Stomach smooth muscle (tissue), 2 donors: ENCODE measurements around the gene GZMA.
"Not testable (repeated sequence)": the region's sequence is repeated elsewhere in the genome, so short reads cannot be mapped to it uniquely, and the experiment has no call there.

Experiments used
- H3K27ac ChIP-seq: one replicate; pipeline ENCODE4 v1.7.0; 2013; ENCODE audit warnings: mild to moderate bottlenecking, low read length, inconsistent platforms
- H3K27me3 ChIP-seq, 2 donors: one replicate each; pipeline ENCODE4 v1.7.0; 2013; ENCODE audit warnings: low read length in 2 of 2; ENCODE audit not compliant: insufficient read depth in 2 of 2, control insufficient read depth in 1 of 2
- H3K36me3 ChIP-seq, 2 donors: one replicate each; pipeline ENCODE4 v1.7.0; 2013; ENCODE audit warnings: low read length in 2 of 2; ENCODE audit not compliant: control insufficient read depth in 2 of 2, insufficient read depth in 2 of 2
- H3K4me1 ChIP-seq: one replicate; pipeline ENCODE4 v1.7.0; 2013; ENCODE audit warnings: low read length; ENCODE audit not compliant: control insufficient read depth, insufficient read depth
- H3K4me3 ChIP-seq, 2 donors: one replicate each; pipeline ENCODE4 v1.7.0; 2013; ENCODE audit warnings: low read length in 2 of 2
- H3K9ac ChIP-seq, 2 donors: one replicate each; pipeline ENCODE4 v1.7.0; 2013; ENCODE audit warnings: low read length in 2 of 2, mild to moderate bottlenecking in 1 of 2
- H3K9me3 ChIP-seq, 2 donors: one replicate each; pipeline ENCODE4 v1.7.0; 2013; ENCODE audit warnings: low read length in 2 of 2; ENCODE audit not compliant: control insufficient read depth in 2 of 2
- donor health status: healthy.
- donor health status: Pancreatic carcinoma.

GZMA gene

GRCh38 chr5:55081541-55081940, 20.9 kb upstream of the GZMA start:
- Histone ChIP-seq H3K9ac (no peak overlapping the region), H3K4me1 (no peaks in the 10 kb centered on the region), H3K27me3 (no peaks in the 10 kb centered on the region), H3K9me3 (no peaks in the 10 kb centered on the region), H3K36me3 (no peaks in the 10 kb centered on the region), H3K27ac (no peak overlapping the region), H3K4me3 (no peak overlapping the region)

GRCh38 chr5:55089301-55089700, 13.1 kb upstream of the GZMA start:
- H3K4me3 ChIP-seq, H3K36me3 ChIP-seq, H3K27ac ChIP-seq, H3K27me3 ChIP-seq, H3K4me1 ChIP-seq, H3K9me3 ChIP-seq, H3K9ac ChIP-seq: not testable (repeated sequence)

- H3K9me3 ChIP-seq, H3K27ac ChIP-seq, H3K4me1 ChIP-seq, H3K27me3 ChIP-seq, H3K36me3 ChIP-seq, H3K4me3 ChIP-seq, H3K9ac ChIP-seq: not testable (repeated sequence)
Observed at GRCh38 chr5:55091011-55091410, 11.4 kb upstream of the GZMA start.

GRCh38 chr5:55096182-55096581, 6.3 kb upstream of the GZMA start:
- peaks cover 2% of the 10 kb centered on the region in 2 donors for H3K9me3 ChIP-seq
- H3K9ac ChIP-seq, result no peak overlapping the region
- no peak overlapping the region for H3K4me3 ChIP-seq
- H3K36me3 ChIP-seq, result no peaks in the 10 kb centered on the region
- H3K27ac ChIP-seq, result no peak overlapping the region
- no peaks in the 10 kb centered on the region for H3K27me3 ChIP-seq
- H3K4me1 ChIP-seq, result no peaks in the 10 kb centered on the region

GRCh38 chr5:55096861-55097260, 5.6 kb upstream of the GZMA start:
- Histone ChIP-seq H3K27ac (no peak overlapping the region), H3K4me3 (no peak overlapping the region), H3K9me3 (peaks cover 3 to 4% of the 10 kb centered on the region in 2 donors), H3K27me3 (no peaks in the 10 kb centered on the region), H3K9ac (no peak overlapping the region), H3K4me1 (no peaks in the 10 kb centered on the region), H3K36me3 (no peaks in the 10 kb centered on the region)

GRCh38 chr5:55101148-55101547, 1.3 kb upstream of the GZMA start:
- not testable (repeated sequence) for H3K27ac ChIP-seq, H3K9me3 ChIP-seq, H3K9ac ChIP-seq, H3K4me1 ChIP-seq, H3K27me3 ChIP-seq, H3K4me3 ChIP-seq, H3K36me3 ChIP-seq

GRCh38 chr5:55101556-55102276, 730 bp upstream of the GZMA start:
- H3K36me3 ChIP-seq, result no peaks in the 10 kb centered on the region
- H3K27me3 ChIP-seq, result no peaks in the 10 kb centered on the region
- peaks cover 3 to 4% of the 10 kb centered on the region in 2 donors for H3K9me3 ChIP-seq
- no peak overlapping the region for H3K27ac ChIP-seq
- H3K4me3 ChIP-seq, result no peak overlapping the region
- H3K9ac ChIP-seq, result no peak overlapping the region
- H3K4me1 ChIP-seq, result no peaks in the 10 kb centered on the region

GRCh38 chr5:55104036-55104772, 1.8 kb downstream of the GZMA start:
- Histone ChIP-seq H3K27ac (no peak overlapping the region), H3K4me3 (no peak overlapping the region), H3K27me3 (no peaks in the 10 kb centered on the region), H3K9me3 (peaks cover 3 to 4% of the 10 kb centered on the region in 2 donors), H3K36me3 (no peaks in the 10 kb centered on the region), H3K9ac (no peak overlapping the region), H3K4me1 (no peaks in the 10 kb centered on the region)

GRCh38 chr5:55104946-55105701, 2.7 kb downstream of the GZMA start:
- Histone ChIP-seq H3K36me3 (no peaks in the 10 kb centered on the region), H3K4me1 (no peaks in the 10 kb centered on the region), H3K9ac (no peak overlapping the region), H3K27me3 (no peaks in the 10 kb centered on the region), H3K27ac (no peak overlapping the region), H3K4me3 (no peak overlapping the region), H3K9me3 (peaks cover 3 to 4% of the 10 kb centered on the region in 2 donors)

- H3K36me3 ChIP-seq, H3K9me3 ChIP-seq, H3K27ac ChIP-seq, H3K4me3 ChIP-seq, H3K27me3 ChIP-seq, H3K9ac ChIP-seq, H3K4me1 ChIP-seq: not testable (repeated sequence)
Observed at GRCh38 chr5:55105976-55106375, 3.5 kb downstream of the GZMA start.
